ENCODE results near the gene OR10AG1.
A peak's percentile ranks its signal among the peaks of the same experiment; 100 is the strongest.

The OR10AG1 gene, protein sequence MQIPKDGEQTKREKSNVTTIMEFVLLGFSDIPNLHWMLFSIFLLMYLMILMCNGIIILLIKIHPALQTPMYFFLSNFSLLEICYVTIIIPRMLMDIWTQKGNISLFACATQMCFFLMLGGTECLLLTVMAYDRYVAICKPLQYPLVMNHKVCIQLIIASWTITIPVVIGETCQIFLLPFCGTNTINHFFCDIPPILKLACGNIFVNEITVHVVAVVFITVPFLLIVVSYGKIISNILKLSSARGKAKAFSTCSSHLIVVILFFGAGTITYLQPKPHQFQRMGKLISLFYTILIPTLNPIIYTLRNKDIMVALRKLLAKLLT

DNA sequence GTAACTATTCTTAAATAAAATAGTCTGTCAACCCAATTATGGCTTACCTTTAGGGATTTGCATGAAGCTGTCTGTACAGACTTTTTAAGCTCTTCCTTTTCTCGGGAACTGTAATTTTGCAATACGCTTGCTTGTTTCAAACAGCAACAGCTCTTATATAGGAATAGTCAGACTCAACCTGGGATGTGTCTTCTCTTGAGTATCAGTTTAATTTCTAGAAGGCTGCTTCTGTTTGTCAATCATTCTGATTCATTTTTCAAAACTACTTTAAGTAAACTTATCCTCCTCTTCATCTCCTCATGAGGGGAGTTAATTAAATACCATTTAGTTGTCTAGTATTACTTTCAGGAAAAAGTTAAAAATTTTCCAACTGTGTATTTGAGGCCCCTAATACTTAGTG is at the start of gene OR10AG1:
Gene OR10AG1 (minus strand): TSS at position 101 of the 400 bp plus-strand sequence. CDS start 38 bp downstream, at position 63.
- DNase-seq, result no peak

DNA sequence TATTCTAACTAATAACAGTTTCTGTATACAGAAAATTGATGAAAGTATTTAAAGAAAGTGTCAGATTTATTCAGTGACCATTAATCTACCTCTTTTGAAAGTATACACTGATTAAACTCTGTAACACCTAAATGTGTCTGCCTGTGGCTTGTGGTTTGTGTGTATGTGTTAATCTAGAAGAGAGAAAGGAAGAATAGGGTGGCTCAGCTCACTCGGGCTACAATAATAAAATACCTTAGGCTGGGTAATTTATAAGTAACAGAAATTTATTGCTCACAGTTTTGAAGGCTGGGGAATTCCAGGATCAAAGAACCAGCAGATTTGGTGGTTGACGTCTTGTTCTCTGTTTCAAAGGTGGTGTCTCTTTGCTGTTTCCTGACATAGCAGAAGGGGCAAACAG is 44.1 kb upstream of the OR10AG1 start:
- DNase-seq, result no peak

DNA sequence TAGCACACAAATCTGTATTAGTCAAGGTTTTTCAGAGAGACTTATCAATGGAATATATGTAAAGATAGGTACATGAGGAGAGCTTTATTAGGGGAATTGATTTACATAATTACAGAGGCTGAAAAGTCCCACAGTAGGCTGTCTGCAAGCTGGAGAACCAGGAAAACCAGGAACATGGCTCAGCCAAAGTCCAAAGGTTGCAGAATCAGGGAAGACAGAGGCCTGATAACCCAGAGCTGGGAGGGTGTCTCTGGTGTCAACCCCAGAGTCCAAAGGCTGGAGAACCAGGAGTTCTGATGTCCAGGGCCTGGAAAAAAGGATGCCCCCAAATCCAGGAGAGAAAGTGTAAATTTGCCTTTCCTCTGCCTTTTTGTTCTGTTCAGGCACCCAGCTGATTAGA is 41.0 kb upstream of the OR10AG1 start:
- DNase-seq, result no peak

DNA sequence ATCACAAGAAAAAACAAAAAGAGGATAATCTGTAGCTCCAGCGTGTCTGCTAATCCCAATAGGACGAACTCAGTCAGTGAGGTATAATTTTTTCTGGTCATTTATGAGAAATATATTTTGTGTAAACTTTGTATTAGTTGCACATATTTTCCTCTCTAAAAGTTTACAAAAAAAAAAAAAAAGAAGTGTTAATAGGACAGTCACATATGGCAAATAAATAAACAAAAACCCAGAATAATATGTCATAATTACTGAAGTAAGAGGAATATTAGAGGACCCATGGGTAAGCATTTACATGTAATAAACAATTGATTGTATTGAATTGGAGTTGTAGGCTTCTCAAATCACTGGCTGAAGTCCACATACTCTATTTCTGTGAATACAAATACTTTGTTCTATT is 24.8 kb upstream of the OR10AG1 start, which contains the start of gene OR5F1:
Gene OR5F1 (minus strand): TSS at position 101 of the 400 bp plus-strand sequence. CDS start 0 bp downstream, at position 101.
- no peak for DNase-seq

DNA sequence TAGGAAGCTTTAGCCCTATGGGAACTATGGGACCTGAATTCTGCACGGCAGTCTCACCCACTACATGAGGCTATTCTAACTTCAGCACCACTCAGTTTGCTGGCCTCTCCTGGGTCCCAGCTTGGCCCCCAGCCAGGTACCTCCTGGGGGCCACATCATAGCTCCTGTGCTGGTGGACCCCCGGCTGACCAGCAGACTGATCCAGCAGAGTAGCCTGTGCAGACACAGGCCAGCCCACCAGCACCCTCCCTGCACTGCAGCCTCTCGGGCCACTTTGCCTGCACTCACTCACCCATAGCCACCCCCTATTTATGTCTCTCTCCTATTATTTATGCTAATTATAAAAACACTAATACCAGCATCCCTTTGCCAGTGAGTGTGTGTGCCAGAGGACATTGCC is 1.2 kb upstream of the OR10AG1 start:
- no peak for DNase-seq

DNA sequence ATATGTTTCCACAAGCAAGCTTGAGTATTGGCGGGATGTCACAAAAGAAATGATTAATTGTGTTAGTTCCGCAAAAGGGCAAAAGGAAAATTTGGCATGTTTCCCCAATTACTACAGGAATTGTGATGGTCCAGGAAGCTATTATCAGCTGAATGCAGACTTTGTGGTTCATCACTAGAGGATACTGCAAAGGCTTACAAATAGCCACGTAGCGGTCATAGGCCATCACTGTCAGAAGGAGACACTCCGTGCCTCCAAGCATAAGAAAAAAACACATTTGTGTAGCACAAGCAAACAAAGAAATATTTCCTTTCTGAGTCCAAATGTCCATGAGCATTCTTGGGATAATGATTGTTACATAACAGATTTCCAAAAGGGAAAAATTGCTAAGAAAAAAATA is 1.8 kb downstream of the OR10AG1 start:
- no peak for DNase-seq

DNA sequence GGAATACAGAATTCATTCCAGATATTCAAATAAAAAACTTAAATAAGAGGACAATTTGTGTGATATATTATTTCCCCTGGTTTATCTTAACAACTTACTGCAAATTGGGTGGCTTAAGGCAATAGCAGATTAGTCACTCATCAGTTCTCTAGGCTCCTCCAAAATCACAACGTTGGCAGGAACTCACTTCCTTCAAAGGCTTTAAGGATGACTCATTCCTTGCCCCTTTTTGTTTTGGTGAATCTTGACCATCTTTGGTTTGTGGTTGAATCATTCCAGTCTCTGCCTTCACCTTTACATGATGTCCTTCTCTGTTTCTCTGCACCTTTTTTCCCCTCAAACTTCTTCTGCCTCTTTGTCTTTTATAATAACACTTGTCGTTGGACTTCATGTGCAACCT is 3.4 kb downstream of the OR10AG1 start:
- no peak for DNase-seq

DNA sequence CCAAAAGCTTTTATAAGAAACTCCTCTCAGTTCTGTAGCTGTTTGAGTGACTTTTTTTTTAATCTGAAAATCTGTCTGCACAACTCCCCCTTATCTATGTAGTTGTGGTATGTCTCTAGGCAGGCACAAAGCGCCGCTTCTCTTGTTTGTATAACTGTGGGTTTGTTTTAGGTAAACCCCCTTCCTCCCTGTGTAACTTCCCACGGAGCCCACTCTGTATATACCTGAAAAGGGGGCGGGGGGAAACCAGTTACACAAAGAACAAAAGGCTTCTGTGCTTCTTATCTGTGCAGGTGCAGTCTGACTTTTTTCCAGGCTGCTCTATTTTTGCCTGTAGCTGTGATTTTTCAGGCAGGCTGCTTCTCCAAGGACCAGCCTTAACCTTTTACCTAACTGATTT is 13.2 kb downstream of the OR10AG1 start:
- no peak for DNase-seq

DNA sequence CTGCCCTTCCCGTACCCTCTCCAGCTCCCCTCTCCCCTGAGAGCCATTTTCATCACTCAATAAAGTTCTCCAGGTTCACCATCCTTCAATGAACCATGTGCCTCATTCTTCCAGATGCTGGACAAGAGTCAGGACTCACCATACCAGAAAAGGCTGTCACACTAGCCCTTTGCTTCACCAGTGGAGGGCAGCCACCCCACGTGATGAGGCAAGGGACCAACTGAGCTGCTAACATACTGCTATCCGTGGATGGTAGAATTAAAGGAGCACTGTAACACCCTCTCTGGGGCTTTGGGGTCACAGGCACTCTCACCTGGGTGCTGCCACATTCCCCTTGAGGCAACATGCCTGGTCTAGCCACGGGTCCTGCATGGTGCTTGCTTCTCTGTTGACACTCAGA is 20.4 kb downstream of the OR10AG1 start:
- no peak for DNase-seq

DNA sequence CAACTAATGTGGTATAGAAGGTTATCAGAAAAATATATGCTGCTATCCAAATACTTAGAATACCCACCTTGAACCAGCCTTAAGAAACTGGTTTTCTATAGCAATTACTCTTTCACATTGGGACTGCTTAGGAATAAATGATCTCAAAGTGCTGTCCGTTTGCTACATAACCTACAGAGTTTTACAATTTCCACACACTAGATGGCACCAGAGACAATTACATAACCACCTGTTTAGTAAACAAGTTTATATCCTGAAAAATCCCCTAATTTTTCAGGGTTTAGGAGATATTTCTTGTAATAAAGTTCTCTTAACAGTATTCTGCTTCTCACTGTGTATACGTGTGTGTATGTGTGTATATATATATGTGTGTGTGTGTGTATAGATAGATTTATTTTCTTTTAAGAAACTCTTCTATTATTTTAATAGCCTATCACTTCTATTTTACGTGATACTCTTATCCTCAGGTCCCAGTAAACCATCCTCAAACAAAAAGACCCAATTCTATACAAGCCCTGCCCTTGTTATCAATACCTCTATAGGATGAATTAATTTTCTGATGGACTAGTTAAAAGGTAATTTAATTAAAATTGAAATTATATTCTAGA is 26.9 kb downstream of the OR10AG1 start:
- DNase-seq, result peak; percentile 19

DNA sequence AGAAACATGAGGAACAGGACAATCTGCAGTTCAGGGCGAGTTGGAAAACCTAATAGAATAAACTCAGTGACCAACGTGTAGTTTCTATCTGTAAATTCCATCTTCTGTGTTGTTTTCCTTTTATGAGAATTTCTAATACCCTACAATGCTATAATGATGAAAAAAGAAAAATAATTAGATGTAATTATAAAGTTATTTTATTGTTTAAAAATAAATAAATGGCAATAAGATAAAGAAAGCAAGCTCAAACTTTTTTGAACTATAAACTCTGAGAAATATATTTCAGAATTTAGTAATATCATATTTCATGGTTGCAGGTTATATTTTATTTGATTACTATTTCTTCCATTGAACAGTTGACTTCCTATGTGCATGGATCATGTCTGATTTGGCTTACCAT is 33.4 kb downstream of the OR10AG1 start, which contains the start of gene OR5I1:
Gene OR5I1 (minus strand): TSS at position 101 of the 400 bp plus-strand sequence. CDS start 0 bp downstream, at position 101.
- DNase-seq, result no peak

DNA sequence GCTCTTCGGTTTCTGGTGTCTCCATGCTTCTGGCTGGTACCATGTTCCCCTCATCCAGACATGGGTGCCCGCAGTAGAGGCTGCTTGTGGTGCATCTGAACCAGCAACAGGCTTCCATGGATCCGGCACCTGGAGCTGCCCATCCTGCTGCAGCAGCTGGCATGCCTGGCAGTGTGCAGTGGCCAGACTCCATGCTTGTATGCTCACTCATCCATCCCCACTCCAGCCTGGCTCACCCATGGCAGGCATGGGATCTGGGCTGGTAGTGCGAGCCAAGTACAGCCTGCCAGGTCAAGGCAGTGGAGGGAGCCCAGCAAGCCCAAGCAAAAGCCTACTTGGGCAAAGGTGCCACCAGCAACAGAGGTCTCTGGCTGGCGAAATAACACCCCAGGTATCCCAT is 49.2 kb downstream of the OR10AG1 start:
- DNase-seq, result no peak
